H1 (cell line): Measurements from ENCODE around the gene BOD1L2. TPM values are rescaled to one million over a fixed set of nuclear protein-coding genes. Genes with fewer than 3 reads are reported as not detected.

Source experiments
- CTCF ChIA-PET: fragments of 300-600 bp; sonication (Branson Sonifier 250); formaldehyde crosslinking; loops from one replicate; lab custom pipeline; 2021; ENCODE audit not compliant: partially characterized antibody; lab: Charles Lee
- POLR2A ChIA-PET: fragments of 300-600 bp; sonication (Branson Sonifier 250); formaldehyde crosslinking; loops from one replicate; lab custom pipeline; 2021; ENCODE audit warnings: inconsistent platforms; ENCODE audit not compliant: partially characterized antibody; lab: Charles Lee
- DNase-seq, 2 experiments: peaks; one replicate each; pipeline versions ENCODE4 v3.0.0 to v3.0.0-alpha.2; 2010 to 2022; ENCODE audit warnings: low spot score in 2 of 2, low read depth in 1 of 2, mixed read lengths in 1 of 2
- FAIRE-seq: peaks from 2 replicates; lab custom pipeline; 2011; peaks lifted over from hg19 to GRCh38; lab: Jason Lieb, UNC
- H2AFZ ChIP-seq: 2 replicates; pipeline ENCODE4 v1.8.1; 2012; ENCODE audit warnings: low read length, inconsistent platforms
- H2AK5ac ChIP-seq: 2 replicates; pipeline ENCODE4 v1.6.1; 2013; ENCODE audit warnings: low read depth, low read length
- H2BK120ac ChIP-seq: replicated peaks from 2 replicates; pipeline ENCODE3; 2013; ENCODE audit warnings: low read depth, low read length, inconsistent platforms
- H2BK12ac ChIP-seq: 2 replicates; pipeline ENCODE4 v1.6.1; 2013; ENCODE audit warnings: low read depth, low read length
- H2BK15ac ChIP-seq: 2 replicates; pipeline ENCODE4 v1.6.1; 2013; ENCODE audit warnings: low read length
- H2BK20ac ChIP-seq: 2 replicates; pipeline ENCODE4 v1.6.1; 2013; ENCODE audit warnings: low read length
- H2BK5ac ChIP-seq: 2 replicates; pipeline ENCODE4 v1.6.1; 2013; ENCODE audit warnings: low read depth, low read length
- H3K14ac ChIP-seq: 2 replicates; pipeline ENCODE4 v1.6.1; 2013; ENCODE audit warnings: inconsistent platforms; ENCODE audit not compliant: insufficient read length
- H3K18ac ChIP-seq: 2 replicates; pipeline ENCODE4 v1.6.1; 2013; ENCODE audit warnings: low read length; ENCODE audit errors: extremely low read depth
- H3K23ac ChIP-seq: 2 replicates; pipeline ENCODE4 v1.6.1; 2013; ENCODE audit warnings: inconsistent platforms; ENCODE audit not compliant: insufficient read length
- H3K23me2 ChIP-seq: 2 replicates; pipeline ENCODE4 v1.6.1; 2013; ENCODE audit warnings: low read depth, low read length
- H3K27ac ChIP-seq: 2 replicates; pipeline ENCODE4 v1.6.1; 2011; ENCODE audit warnings: low read depth, low read length, inconsistent platforms
- H3K27me3 ChIP-seq, 4 experiments: replicated peaks in 1 of 4; 1 replicate in 1 of 4; 2 replicates in 3 of 4; pipeline versions ENCODE4 v1.6.1 to v1.8.1; 2011 to 2013; ENCODE audit warnings: low read length in 3 of 4, mild to moderate bottlenecking in 3 of 4, inconsistent platforms in 2 of 4, mixed read lengths in 2 of 4, moderate library complexity in 1 of 4; ENCODE audit not compliant: control insufficient read depth in 3 of 4, insufficient read depth in 3 of 4; ENCODE audit errors: extremely low read depth in 1 of 4
- H3K36me3 ChIP-seq, 4 experiments: 2 replicates each; pipeline versions ENCODE4 v1.6.1 to v1.8.1; 2011 to 2013; ENCODE audit warnings: mild to moderate bottlenecking in 4 of 4, low read length in 3 of 4, moderate library complexity in 2 of 4, control low read depth in 1 of 4, inconsistent platforms in 1 of 4; ENCODE audit not compliant: insufficient read depth in 4 of 4, control insufficient read depth in 2 of 4
- H3K4ac ChIP-seq: replicated peaks from 2 replicates; pipeline ENCODE3; 2013; ENCODE audit warnings: low read length, low read depth, mixed read lengths, inconsistent platforms; ENCODE audit not compliant: insufficient read length
- H3K4me1 ChIP-seq, 4 experiments: replicated peaks in 1 of 4; 1 replicate in 1 of 4; 2 replicates in 3 of 4; pipeline versions ENCODE4 v1.6.1 to v1.8.1; 2011 to 2013; ENCODE audit warnings: low read length in 3 of 4, inconsistent platforms in 2 of 4, mixed read lengths in 1 of 4; ENCODE audit not compliant: insufficient read depth in 4 of 4, control insufficient read depth in 3 of 4
- H3K4me2 ChIP-seq, 2 experiments: 2 replicates each; pipeline versions ENCODE4 v1.6.1 to v1.8.1; 2011 to 2013; ENCODE audit warnings: low read depth in 2 of 2, low read length in 2 of 2, control low read depth in 1 of 2, inconsistent platforms in 1 of 2, mild to moderate bottlenecking in 1 of 2; ENCODE audit not compliant: insufficient read depth in 1 of 2
- H3K4me3 ChIP-seq, 4 experiments: fragments of 200-600, 300-600 bp in 1 of 4; sonication (generic), shearing (Covaris generic), sonication (Bioruptor Twin) in 1 of 4; 2 replicates each; pipeline versions ENCODE4 v1.5.1 to v1.8.1; 2011 to 2016; ENCODE audit warnings: low read length in 4 of 4, low read depth in 3 of 4, control low read depth in 2 of 4, inconsistent platforms in 2 of 4, mild to moderate bottlenecking in 2 of 4, mixed read lengths in 1 of 4, moderate library complexity in 1 of 4; ENCODE audit not compliant: insufficient read depth in 2 of 4; ENCODE audit errors: extremely low read depth in 1 of 4
- H3K56ac ChIP-seq: replicated peaks from 2 replicates; pipeline ENCODE3; 2013; ENCODE audit warnings: low read depth, mild to moderate bottlenecking, mixed read lengths, low read length, inconsistent platforms; ENCODE audit not compliant: insufficient read length
- H3K79me1 ChIP-seq: 2 replicates; pipeline ENCODE4 v1.6.1; 2013; ENCODE audit warnings: low read depth, low read length, control low read depth
- H3K79me2 ChIP-seq, 2 experiments: 2 replicates each; pipeline versions ENCODE4 v1.6.1 to v1.8.1; 2012 to 2013; ENCODE audit warnings: low read length in 2 of 2, mild to moderate bottlenecking in 2 of 2, inconsistent platforms in 1 of 2; ENCODE audit not compliant: insufficient read depth in 2 of 2, control insufficient read depth in 1 of 2
- H3K9ac ChIP-seq, 4 experiments: replicated peaks in 1 of 4; 1 replicate in 1 of 4; 2 replicates in 3 of 4; pipeline versions ENCODE4 v1.6.1 to v1.8.1; 2011 to 2013; ENCODE audit warnings: low read depth in 3 of 4, low read length in 3 of 4, control low read depth in 2 of 4, mild to moderate bottlenecking in 2 of 4, moderate library complexity in 2 of 4, inconsistent platforms in 1 of 4; ENCODE audit errors: extremely low read depth in 1 of 4
- H3K9me3 ChIP-seq, 2 experiments: 2 replicates each; pipeline versions ENCODE4 v1.6.1 to v1.8.1; 2012 to 2013; ENCODE audit warnings: mild to moderate bottlenecking in 2 of 2, moderate library complexity in 2 of 2, control low read depth in 1 of 2, inconsistent platforms in 1 of 2, low read depth in 1 of 2, low read length in 1 of 2, mixed read lengths in 1 of 2; ENCODE audit not compliant: insufficient read depth in 2 of 2
- H4K20me1 ChIP-seq, 2 experiments: replicated peaks in 1 of 2; 2 replicates each; pipeline versions ENCODE3 to v1.8.1; 2011 to 2013; ENCODE audit warnings: inconsistent platforms in 2 of 2, low read length in 2 of 2, mild to moderate bottlenecking in 1 of 2; ENCODE audit not compliant: insufficient read depth in 2 of 2, control insufficient read depth in 1 of 2
- H4K5ac ChIP-seq: 2 replicates; pipeline ENCODE4 v1.6.1; 2013; ENCODE audit warnings: low read length, low read depth, mixed read lengths, inconsistent platforms; ENCODE audit not compliant: insufficient read length
- H4K8ac ChIP-seq: 2 replicates; pipeline ENCODE4 v1.8.0; 2013; ENCODE audit warnings: mild to moderate bottlenecking, moderate library complexity, low read length, inconsistent platforms; ENCODE audit not compliant: insufficient read depth; ENCODE audit errors: extremely low read depth
- H4K91ac ChIP-seq: replicated peaks from 2 replicates; pipeline ENCODE3; 2013; ENCODE audit warnings: low read length, mixed read lengths, inconsistent platforms; ENCODE audit not compliant: insufficient read length
- CBX8 ChIP-seq: fragments of 300-800, 300-1000 bp; sonication (generic); IDR thresholded peaks from 2 replicates; pipeline ENCODE4 v1.7.1; 2016; ENCODE audit warnings: low read depth, low read length, borderline replicate concordance
- MAX ChIP-seq: IDR thresholded peaks from 2 replicates; pipeline ENCODE4 v1.6.1; 2012; ENCODE audit warnings: inconsistent platforms
- WGBS, 2 experiments: shearing (Covaris generic) in 1 of 2; methylation state at CpG; one replicate each; pipeline versions ENCODE4 v1.1.6 to v1.1.7; 2013 to 2015; ENCODE audit warnings: low lambda C conversion rate in 2 of 2, mixed read lengths in 2 of 2, inconsistent platforms in 1 of 2, low coverage in 1 of 2, missing lambda C conversion rate in 1 of 2; ENCODE audit not compliant: insufficient replicate concordance in 2 of 2, insufficient coverage in 1 of 2, insufficient read length in 1 of 2; ENCODE audit errors: extremely low coverage in 1 of 2, missing lambda C conversion rate in 1 of 2; 5-methylcytosine and 5-hydroxymethylcytosine counted together
- polyA plus RNA-seq, 7 experiments: library from polyadenylated mRNA; depleted of rRNA in 3 of 7; stranded (reverse) in 5 of 7; unstranded in 2 of 7; fragments of >200 nt in 5 of 7; fragments of 200-250 nt in 2 of 7; gene quantifications; 1 replicate in 5 of 7; 2 replicates in 1 of 7; 4 replicates in 1 of 7; pipeline versions ENCODE4 v1.2.1 to v1.2.3, GENCODE V29; 2011 to 2013; ENCODE audit warnings: missing spikeins in 2 of 7, mixed read lengths in 2 of 7
- total RNA-seq: library from RNA; stranded (reverse); fragmentation: NEBNext Ultra II Directional; extraction: Animal tissue kit (Norgen Biotek cat#: 25700); gene quantifications from 2 replicates; pipeline ENCODE4 v1.2.1, GENCODE V29; 2021

BOD1L2 gene
- total and polyA plus RNA-seq, 2 of the 8 experiments (the other 6 are each of a cell fraction or from before 2014, with no cell fraction given): not detected

GRCh38 chr18:57150828-57151227, 3.9 kb downstream of the BOD1L2 start:
- Histone ChIP-seq H2AFZ (peak overlapping the region; percentile 78; the same call in 1 of the 2 replicates), H3K9me3 (no peaks in the 10 kb centered on the region; a peak in 1 of 4 replicates), H3K27ac (no peak overlapping the region), H2BK12ac (no peak overlapping the region), H3K4me1 (peaks cover 2 to 7% (median 4%) of the 10 kb centered on the region in 4 experiments; a peak in 4 of 7 replicates), H4K5ac (no peak overlapping the region), H3K79me2 (no peaks in the 10 kb centered on the region), H2BK20ac (no peak overlapping the region), H2BK120ac (no peak overlapping the region), H3K79me1 (no peaks in the 10 kb centered on the region), H3K4ac (no peak overlapping the region), H3K14ac (no peak overlapping the region), H2BK5ac (no peak overlapping the region), H3K4me2 (peak overlapping the region in 1 of 2 experiments; percentile 33; a peak in 2 of 4 replicates), H3K23me2 (no peaks in the 10 kb centered on the region), H4K20me1 (no peaks in the 10 kb centered on the region), H3K36me3 (no peaks in the 10 kb centered on the region), H2BK15ac (no peak overlapping the region), H4K8ac (no peak overlapping the region), H3K18ac (no peak overlapping the region), H3K9ac (no peak overlapping the region), H3K23ac (no peak overlapping the region), H3K4me3 (no peak overlapping the region), H2AK5ac (no peak overlapping the region), H4K91ac (no peak overlapping the region), H3K27me3 (no peaks in the 10 kb centered on the region), H3K56ac (no peak overlapping the region)
- ChIA-PET POLR2A (no interaction called here), CTCF (interaction anchor here (0.7 to 4.8 kb wide), 2 partner anchors 15 to 101 kb away, joined by 3 to 21 read pairs; no protein-coding TSS in a partner anchor)
- DNase-seq (peak; percentile 7 to 70), FAIRE-seq (no peak)
- 56% methylated on average over 5 of the region's 7 CpGs; no CpG with 5 or more reads in 1 of the 2 experiments for WGBS, 2 experiments
- no peak for TF ChIP-seq CBX8
- peak; percentile 68; the same call in 1 of the 2 replicates for TF ChIP-seq MAX
